Neural progenitor cell (in vitro differentiated cells): ENCODE results near the gene GJA5.

ENCODE experiments used
- CTCF ChIP-seq: fragments of 200-600 bp; sonication (generic); IDR thresholded peaks from 2 replicates; pipeline ENCODE4 v1.5.1; 2017; ENCODE audit warnings: antibody characterized with exemption, mild to moderate bottlenecking
- EZH2 ChIP-seq: fragments of 200-600 bp; sonication (generic); IDR thresholded peaks from 2 replicates; pipeline ENCODE4 v1.6.1; 2017; ENCODE audit warnings: antibody characterized with exemption, mild to moderate bottlenecking, moderate library complexity
- EZH2phosphoT487 ChIP-seq: fragments of 200-600 bp; sonication (generic); IDR thresholded peaks from 2 replicates; pipeline ENCODE4 v1.6.1; 2017; ENCODE audit warnings: antibody characterized with exemption

GRCh38 chr1:147750618-147751217 is 9.7 kb downstream of the GJA5 start:
- TF ChIP-seq CTCF (no peak), EZH2 (no peak), EZH2phosphoT487 (no peak)
